HL-60 (cell line): ENCODE measurements around the gene SEPTIN14.
"Not testable (repeated sequence)": the region's sequence is repeated elsewhere in the genome, so short reads cannot be mapped to it uniquely, and the experiment has no call there.

Experiments
- DNase-seq, 2 experiments: peaks; one replicate each; pipeline ENCODE4 v3.0.0-alpha.2; 2010 to 2020; ENCODE audit warnings: low read depth in 1 of 2, low spot score in 1 of 2
- H3K27ac ChIP-seq: fragments of 250-450 bp; sonication (Bioruptor Pico); replicated peaks from 2 replicates; pipeline ENCODE4 v1.5.1; 2020; ENCODE audit warnings: mild to moderate bottlenecking, moderate library complexity
- H3K27me3 ChIP-seq: fragments of 250-450 bp; sonication (Bioruptor Pico); 2 replicates; pipeline ENCODE4 v1.5.1; 2021; ENCODE audit warnings: mild to moderate bottlenecking, moderate library complexity; ENCODE audit not compliant: insufficient read depth, poor library complexity, severe bottlenecking
- H3K4me3 ChIP-seq: replicated peaks from 2 replicates; pipeline ENCODE4 v1.5.1; 2011; ENCODE audit warnings: mild to moderate bottlenecking, control low read depth, low read length; ENCODE audit not compliant: insufficient read depth
- GABPA ChIP-seq: IDR thresholded peaks from 2 replicates; pipeline ENCODE4 v1.6.1; 2012; ENCODE audit warnings: low read depth
- POLR2AphosphoS5 ChIP-seq: IDR thresholded peaks from 2 replicates; pipeline ENCODE4 v1.6.1; 2012; ENCODE audit warnings: low read depth
- SPI1 ChIP-seq: IDR thresholded peaks from 2 replicates; pipeline ENCODE4 v1.6.1; 2012; ENCODE audit warnings: low read depth, mild to moderate bottlenecking, borderline replicate concordance
- TF ChIP-seq, protein P1 (sequence below): IDR thresholded peaks from 2 replicates; pipeline ENCODE4 v1.6.1; 2012; ENCODE audit warnings: low read depth; ENCODE audit not compliant: insufficient replicate concordance
- TF ChIP-seq, protein P2 (sequence below): IDR thresholded peaks from one replicate; pipeline ENCODE4 v1.5.1; 2011; ENCODE audit warnings: low read length, control low read depth, inconsistent platforms; ENCODE audit not compliant: insufficient read depth

Gene SEPTIN14

DNA sequence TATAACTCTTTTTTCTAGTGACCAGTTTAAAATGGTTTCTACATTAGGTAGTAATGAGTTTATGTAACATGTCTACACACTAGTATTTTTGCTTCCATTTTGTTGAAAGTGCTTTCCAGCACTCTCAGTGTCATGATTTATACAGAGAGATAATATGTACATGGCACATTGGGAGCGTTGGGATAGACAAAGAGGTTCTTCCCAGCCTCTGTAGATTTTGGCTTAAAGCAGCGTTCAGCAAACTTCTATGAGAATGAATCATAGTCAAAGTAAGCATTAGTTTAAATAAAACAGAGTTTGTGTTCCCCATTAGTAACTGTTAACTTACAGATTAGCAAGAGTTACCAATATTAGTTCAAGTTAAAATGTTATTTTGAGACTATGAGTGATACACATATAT lies 43.9 kb downstream of the SEPTIN14 start:
- TF ChIP-seq SPI1 (no peak), GABPA (no peak), POLR2AphosphoS5 (no peak)
- TF ChIP-seq, protein P1, sequence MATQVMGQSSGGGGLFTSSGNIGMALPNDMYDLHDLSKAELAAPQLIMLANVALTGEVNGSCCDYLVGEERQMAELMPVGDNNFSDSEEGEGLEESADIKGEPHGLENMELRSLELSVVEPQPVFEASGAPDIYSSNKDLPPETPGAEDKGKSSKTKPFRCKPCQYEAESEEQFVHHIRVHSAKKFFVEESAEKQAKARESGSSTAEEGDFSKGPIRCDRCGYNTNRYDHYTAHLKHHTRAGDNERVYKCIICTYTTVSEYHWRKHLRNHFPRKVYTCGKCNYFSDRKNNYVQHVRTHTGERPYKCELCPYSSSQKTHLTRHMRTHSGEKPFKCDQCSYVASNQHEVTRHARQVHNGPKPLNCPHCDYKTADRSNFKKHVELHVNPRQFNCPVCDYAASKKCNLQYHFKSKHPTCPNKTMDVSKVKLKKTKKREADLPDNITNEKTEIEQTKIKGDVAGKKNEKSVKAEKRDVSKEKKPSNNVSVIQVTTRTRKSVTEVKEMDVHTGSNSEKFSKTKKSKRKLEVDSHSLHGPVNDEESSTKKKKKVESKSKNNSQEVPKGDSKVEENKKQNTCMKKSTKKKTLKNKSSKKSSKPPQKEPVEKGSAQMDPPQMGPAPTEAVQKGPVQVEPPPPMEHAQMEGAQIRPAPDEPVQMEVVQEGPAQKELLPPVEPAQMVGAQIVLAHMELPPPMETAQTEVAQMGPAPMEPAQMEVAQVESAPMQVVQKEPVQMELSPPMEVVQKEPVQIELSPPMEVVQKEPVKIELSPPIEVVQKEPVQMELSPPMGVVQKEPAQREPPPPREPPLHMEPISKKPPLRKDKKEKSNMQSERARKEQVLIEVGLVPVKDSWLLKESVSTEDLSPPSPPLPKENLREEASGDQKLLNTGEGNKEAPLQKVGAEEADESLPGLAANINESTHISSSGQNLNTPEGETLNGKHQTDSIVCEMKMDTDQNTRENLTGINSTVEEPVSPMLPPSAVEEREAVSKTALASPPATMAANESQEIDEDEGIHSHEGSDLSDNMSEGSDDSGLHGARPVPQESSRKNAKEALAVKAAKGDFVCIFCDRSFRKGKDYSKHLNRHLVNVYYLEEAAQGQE, result no peak
- TF ChIP-seq, protein P2, sequence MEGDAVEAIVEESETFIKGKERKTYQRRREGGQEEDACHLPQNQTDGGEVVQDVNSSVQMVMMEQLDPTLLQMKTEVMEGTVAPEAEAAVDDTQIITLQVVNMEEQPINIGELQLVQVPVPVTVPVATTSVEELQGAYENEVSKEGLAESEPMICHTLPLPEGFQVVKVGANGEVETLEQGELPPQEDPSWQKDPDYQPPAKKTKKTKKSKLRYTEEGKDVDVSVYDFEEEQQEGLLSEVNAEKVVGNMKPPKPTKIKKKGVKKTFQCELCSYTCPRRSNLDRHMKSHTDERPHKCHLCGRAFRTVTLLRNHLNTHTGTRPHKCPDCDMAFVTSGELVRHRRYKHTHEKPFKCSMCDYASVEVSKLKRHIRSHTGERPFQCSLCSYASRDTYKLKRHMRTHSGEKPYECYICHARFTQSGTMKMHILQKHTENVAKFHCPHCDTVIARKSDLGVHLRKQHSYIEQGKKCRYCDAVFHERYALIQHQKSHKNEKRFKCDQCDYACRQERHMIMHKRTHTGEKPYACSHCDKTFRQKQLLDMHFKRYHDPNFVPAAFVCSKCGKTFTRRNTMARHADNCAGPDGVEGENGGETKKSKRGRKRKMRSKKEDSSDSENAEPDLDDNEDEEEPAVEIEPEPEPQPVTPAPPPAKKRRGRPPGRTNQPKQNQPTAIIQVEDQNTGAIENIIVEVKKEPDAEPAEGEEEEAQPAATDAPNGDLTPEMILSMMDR, result no peak

DNA sequence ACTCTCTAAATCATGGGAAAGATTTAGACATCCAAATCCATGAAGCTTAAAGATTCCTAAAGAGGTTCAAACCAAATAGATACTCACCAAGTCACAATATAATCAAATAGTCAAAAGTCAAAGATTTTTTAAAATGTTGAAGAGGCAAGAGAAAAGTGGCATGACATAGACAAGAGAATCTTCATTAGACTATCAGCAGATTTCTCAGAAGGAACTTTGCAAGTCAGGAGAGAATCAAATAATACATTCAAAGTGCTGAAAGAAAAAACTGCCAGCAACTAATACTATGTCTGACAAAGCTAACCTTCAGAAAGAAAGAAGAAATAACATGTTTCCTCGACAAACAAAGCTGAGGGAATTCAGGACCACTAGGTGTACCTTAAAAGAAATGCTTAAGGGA lies 65.3 kb downstream of the SEPTIN14 start:
- H3K27me3 ChIP-seq, DNase-seq, H3K27ac ChIP-seq: not testable (repeated sequence)

More for the DNA sequence above, 43.9 kb downstream of the SEPTIN14 start:
- no peaks in the 10 kb centered on the region for H3K27me3 ChIP-seq
- H3K4me3 ChIP-seq, result no peak overlapping the region
- no peak for DNase-seq
- H3K27ac ChIP-seq, result no peak overlapping the region

DNA sequence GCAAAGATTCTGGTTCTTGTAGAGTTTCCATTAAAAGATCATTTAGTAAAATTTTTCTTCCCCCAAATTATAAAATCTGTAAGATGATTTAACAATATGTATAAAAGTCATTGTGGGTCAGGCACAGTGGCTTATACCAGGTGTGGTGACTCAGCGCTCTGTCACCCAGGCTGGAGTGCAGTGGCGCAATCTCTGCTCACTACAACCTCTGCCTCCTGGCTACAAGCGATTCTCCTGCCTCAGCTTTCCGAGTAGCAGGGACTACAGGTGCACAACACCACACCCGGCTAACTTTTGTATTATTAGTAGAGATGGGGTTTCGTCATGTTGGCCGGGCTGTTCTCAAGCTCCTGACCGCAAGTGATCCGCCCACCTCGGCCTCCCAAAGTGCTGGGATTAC lies 68.0 kb downstream of the SEPTIN14 start:
- no peak for TF ChIP-seq POLR2AphosphoS5
- TF ChIP-seq GABPA, result no peak
- TF ChIP-seq, protein P2, result no peak
- TF ChIP-seq, protein P1, result no peak
- no peak for TF ChIP-seq SPI1
- Histone ChIP-seq H3K27ac (no peak overlapping the region), H3K27me3 (no peaks in the 10 kb centered on the region), H3K4me3 (no peak overlapping the region)
- DNase-seq, result no peak

More for the DNA sequence above, 65.3 kb downstream of the SEPTIN14 start:
- H3K4me3 ChIP-seq, result not testable (repeated sequence)

DNA sequence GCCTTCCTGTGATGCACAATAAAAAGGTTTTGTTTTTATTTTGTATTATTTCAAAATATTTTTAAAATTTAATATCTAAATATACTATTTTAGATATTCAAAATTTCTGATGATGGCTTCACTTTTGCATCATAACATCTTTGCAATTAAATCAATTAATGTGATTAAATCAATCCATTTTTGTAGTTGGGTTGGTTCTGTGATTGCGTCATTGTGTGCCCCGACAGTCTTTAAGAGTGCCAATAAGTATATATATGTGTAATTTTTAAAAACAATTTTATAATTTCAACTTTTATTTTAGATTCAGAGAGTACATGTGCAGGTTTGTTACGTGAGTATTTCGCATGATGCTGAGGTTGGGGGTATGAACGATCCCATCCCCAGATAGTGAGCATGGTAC lies 70.5 kb downstream of the SEPTIN14 start:
- Histone ChIP-seq H3K27me3 (no peaks in the 10 kb centered on the region), H3K27ac (no peak overlapping the region), H3K4me3 (no peak overlapping the region)
- TF ChIP-seq, protein P2, result no peak
- no peak for DNase-seq
